ENCODE data around the gene DLG4.

The DLG4 gene

GRCh38 chr17:7205561-7205960, 14.1 kb downstream of the DLG4 start:
- CTCF ChIA-PET, result interaction anchor here (0.6 kb wide), 1 partner anchor 71 kb away, joined by 3 read pairs; no protein-coding TSS in a partner anchor
- no peak for TF ChIP-seq CTCF (conservative IDR thresholded peaks at IDR 0.05; ENCODE audit: low read depth)
- peak overlapping the region; percentile 52 for H3K27ac ChIP-seq
- POLR2A ChIA-PET (ENCODE audit: low non-redundant PET), result no interaction called here
- no peak for DNase-seq (ENCODE audit: low spot score)

- no peak for TF ChIP-seq CTCF (conservative IDR thresholded peaks at IDR 0.05; ENCODE audit: low read depth)
- peak; percentile 42 for DNase-seq (ENCODE audit: low spot score)
- ChIA-PET POLR2A (ENCODE audit: low non-redundant PET) (no interaction called here), CTCF (no interaction called here)
- H3K27ac ChIP-seq, result peak overlapping the region; percentile 52
Observed at GRCh38 chr17:7204828-7205461, 14.7 kb downstream of the DLG4 start.

GRCh38 chr17:7204336-7204735, 15.3 kb downstream of the DLG4 start:
- CTCF ChIA-PET, result interaction anchor here (0.6 kb wide), 1 partner anchor 9 kb away, joined by 4 read pairs; no protein-coding TSS in a partner anchor
- peak overlapping the region; percentile 52; the same call in 1 of the 2 replicates for H3K27ac ChIP-seq
- TF ChIP-seq CTCF (conservative IDR thresholded peaks at IDR 0.05; ENCODE audit: low read depth), result no peak
- POLR2A ChIA-PET (ENCODE audit: low non-redundant PET), result no interaction called here
- DNase-seq (ENCODE audit: low spot score), result no peak

- H3K27ac ChIP-seq, result no peak overlapping the region
- ChIA-PET POLR2A (ENCODE audit: low non-redundant PET) (no interaction called here), CTCF (interaction anchor here (0.6 to 1.2 kb wide), 3 partner anchors 8 to 26 kb away, joined by 3 to 4 read pairs (median 3); no protein-coding TSS in a partner anchor)
- TF ChIP-seq CTCF (conservative IDR thresholded peaks at IDR 0.05; ENCODE audit: low read depth), result no peak
- DNase-seq (ENCODE audit: low spot score), result no peak
Observed at GRCh38 chr17:7203391-7203790, 16.2 kb downstream of the DLG4 start.

- no peak for DNase-seq (ENCODE audit: low spot score)
- ChIA-PET CTCF (interaction anchor here (1.3 kb wide), 1 partner anchor 19 kb away, joined by 5 read pairs; no protein-coding TSS in a partner anchor), POLR2A (ENCODE audit: low non-redundant PET) (no interaction called here)
- no peak for TF ChIP-seq CTCF (conservative IDR thresholded peaks at IDR 0.05; ENCODE audit: low read depth)
- H3K27ac ChIP-seq, result no peak overlapping the region
Observed at GRCh38 chr17:7196651-7197401, 22.8 kb downstream of the DLG4 start.

- no peak overlapping the region for H3K27ac ChIP-seq
- ChIA-PET POLR2A (ENCODE audit: low non-redundant PET) (no interaction called here), CTCF (interaction anchor here (0.8 to 1.3 kb wide), 2 partner anchors 8 to 18 kb away, joined by 4 to 5 read pairs; no protein-coding TSS in a partner anchor)
- no peak for TF ChIP-seq CTCF (conservative IDR thresholded peaks at IDR 0.05; ENCODE audit: low read depth)
- DNase-seq (ENCODE audit: low spot score), result no peak
Observed at GRCh38 chr17:7195971-7196370, 23.7 kb downstream of the DLG4 start.

Data from RWPE1 (cell line).